Putamen (tissue), 1 donor: ENCODE measurements around the gene EPHB1.

ENCODE experiments used
- DNase-seq: peaks from one replicate; pipeline ENCODE4 v3.0.0-alpha.2; 2016; ENCODE audit warnings: low spot score

The EPHB1 gene

GRCh38 chr3:135260025-135260424, 465.0 kb downstream of the EPHB1 start:
- no peak for DNase-seq

DNA sequence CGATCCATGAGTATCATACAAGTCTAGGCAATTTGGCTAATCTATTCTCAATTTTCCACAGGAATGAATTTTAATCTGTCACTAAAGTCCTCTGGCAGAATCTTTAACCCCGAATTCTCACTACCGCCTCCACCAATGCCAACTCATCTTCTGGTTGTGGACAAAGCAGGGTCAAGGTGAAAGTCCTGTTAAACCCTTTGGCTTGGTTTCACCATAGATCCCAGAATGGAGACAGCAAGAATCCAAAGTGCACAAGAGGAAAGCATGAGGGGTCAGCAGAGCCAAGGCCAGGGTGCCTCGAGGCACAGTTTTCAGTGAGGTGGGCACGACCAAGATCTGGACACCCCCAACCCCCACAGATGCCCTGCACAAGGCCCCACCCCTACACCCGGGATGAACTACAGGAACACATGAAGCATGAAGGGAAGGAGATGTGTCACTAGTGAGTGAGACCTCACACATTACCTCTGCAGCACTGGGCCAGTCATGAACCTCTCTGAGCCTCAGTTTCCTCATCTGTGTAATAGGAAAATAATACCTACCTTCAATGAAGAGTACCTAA, 466.2 kb downstream of the EPHB1 start:
- DNase-seq: no peak

- no peak for DNase-seq
Observed at GRCh38 chr3:135261916-135262315, 466.9 kb downstream of the EPHB1 start.

GRCh38 chr3:135262441-135262840, 467.4 kb downstream of the EPHB1 start:
- no peak for DNase-seq

DNA sequence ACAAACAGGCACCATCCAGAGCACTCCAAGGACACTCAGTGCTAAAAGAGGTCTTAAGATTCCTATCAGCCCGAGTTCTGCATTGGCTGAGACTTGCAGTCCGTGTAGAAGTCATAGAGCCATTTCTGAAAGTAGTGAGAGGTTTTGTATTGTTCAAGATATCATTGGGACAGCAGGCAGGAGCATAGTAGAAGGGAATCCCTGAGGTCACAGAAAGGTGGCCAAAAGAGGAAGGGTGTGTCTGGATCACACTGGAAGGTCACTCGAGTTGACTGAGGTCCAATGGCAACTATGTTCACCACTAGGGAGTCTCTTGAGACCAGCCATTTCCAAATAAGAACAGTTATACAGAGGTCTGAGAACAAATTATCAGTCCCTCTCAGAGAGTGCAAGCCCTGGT, 468.3 kb downstream of the EPHB1 start:
- no peak for DNase-seq

DNA sequence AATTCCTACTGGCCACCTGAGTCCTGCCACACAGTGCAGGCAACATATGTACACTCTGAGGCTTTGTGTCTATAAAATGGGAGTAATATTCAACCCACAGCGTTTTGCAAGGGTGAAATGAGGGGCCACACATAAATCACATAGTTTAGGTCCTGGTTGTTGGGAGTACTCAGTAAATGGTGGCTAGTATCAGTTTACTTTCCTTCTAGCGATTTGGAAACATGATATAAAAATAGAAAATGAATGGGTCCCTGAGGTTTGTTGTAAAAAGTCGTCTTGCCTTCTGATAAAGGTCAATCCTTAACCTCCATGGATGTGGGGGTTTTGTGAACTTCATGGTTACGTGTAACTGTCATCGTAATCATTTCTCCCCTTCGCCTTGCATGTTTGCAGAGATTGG, 472.4 kb downstream of the EPHB1 start:
- DNase-seq: no peak

DNA sequence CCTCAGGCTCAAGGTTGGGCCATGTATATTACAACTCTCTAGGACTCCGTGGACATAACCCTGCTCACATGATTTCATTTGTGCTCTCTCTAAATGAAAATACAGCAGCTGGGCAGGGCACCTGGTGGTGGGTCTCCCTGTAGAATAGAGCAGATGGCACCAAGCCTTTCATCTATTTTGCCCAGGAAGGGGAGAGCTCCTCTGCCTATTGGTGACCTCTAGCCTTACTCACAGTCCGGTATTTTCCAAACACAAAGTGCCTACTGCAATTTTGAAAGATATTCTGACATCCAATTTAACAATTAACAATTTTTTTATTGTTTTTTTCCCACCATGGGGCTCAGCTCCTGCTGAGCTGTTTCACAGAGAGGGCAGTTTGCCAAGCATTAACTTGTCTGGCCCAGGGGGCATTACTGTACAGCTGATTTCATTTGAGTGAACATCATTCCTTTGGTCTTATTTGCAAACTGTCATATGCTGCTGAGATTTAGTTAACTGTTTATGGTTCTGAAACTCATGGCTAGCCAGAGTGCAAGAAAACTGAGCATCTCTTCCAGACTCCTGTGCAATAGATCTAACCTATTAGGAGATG, 474.0 kb downstream of the EPHB1 start:
- DNase-seq: no peak

GRCh38 chr3:135271177-135272025, 476.3 kb downstream of the EPHB1 start:
- no peak for DNase-seq

GRCh38 chr3:135272026-135272669, 477.1 kb downstream of the EPHB1 start:
- DNase-seq: no peak

DNA sequence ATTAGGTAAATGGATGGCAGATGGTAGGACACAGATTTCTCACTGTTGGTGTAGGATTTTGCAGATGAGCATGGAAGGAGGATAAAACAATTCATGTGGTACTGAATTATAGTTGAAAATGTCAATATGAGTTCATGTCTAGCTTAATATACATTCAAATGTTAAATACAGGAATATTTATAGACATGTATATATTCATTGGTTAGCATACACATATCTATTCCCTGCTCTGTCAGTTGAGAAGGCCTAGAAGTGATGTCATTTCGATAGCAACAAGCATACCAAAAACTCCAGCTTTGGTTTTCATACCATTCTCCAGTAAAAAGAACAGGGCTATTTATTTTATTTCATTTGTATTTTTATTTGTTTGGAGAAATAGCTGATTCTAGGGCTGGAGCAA, 497.1 kb downstream of the EPHB1 start:
- DNase-seq: no peak

DNA sequence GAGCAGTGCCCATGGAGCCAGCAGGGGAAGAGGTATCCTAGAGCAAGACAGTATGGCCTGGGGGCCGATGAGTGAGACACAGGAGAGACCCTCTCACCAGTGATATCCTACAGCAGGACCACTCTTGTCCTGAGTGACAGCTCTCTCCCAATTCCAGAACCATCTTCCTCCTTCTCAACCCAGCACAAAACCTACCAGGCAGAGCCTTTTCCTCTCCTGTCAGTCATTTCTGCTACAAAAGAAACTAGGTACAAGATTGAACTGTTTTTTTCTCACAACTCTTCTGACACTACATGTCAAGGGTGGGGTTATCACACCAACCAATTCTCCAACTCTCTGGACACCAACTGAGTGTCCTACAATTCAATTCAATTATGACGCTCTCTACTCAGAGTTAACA, 506.6 kb downstream of the EPHB1 start:
- no peak for DNase-seq

DNA sequence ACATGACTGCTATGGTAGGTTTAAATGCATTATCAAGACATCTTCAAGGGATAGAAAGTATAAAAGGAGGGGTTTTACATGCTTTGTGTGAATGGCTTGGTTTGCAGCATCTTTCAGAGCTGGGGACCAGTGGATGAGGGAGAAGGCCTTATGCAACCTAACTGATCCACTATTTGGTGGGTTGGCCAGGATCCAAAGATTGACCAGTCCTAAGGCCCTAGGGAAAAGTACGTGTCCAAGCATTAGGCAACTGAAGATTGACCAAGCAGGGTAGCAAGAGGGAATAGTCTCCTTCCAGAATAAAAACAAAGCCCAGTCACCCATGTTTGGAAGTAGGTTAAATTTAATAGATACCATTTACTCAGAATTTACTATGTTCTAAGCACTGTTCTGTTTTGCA, 509.3 kb downstream of the EPHB1 start:
- DNase-seq: no peak
